K562 (cell line): ENCODE measurements around the gene FGGY. TPM values are rescaled to one million over a fixed set of nuclear protein-coding genes. Genes with fewer than 3 reads are reported as not detected.

Experiments
- ARHGAP35 ChIP-seq: fragments of 450-650 bp; IDR thresholded peaks from 2 replicates; pipeline ENCODE4 v1.6.1; 2018; ENCODE audit not compliant: partially characterized antibody
- CREBBP ChIP-seq: IDR thresholded peaks from one replicate; pipeline ENCODE4 v1.6.1; 2012; ENCODE audit warnings: low read depth, mild to moderate bottlenecking, control low read depth, inconsistent platforms, low read length
- CTBP1 ChIP-seq: fragments of 450-650 bp; IDR thresholded peaks from 2 replicates; pipeline ENCODE4 v1.6.1; 2016; ENCODE audit warnings: borderline replicate concordance
- FOXJ2 ChIP-seq: fragments of 200-800 bp; sonication (Bioruptor generic); IDR thresholded peaks from 2 replicates; pipeline ENCODE4 v1.6.1; 2016; ENCODE audit warnings: missing genetic modification characterization, missing compliant biosample characterization
- MAFF ChIP-seq: IDR thresholded peaks from 2 replicates; pipeline ENCODE4 v1.6.1; 2012; ENCODE audit warnings: low read length, improper control_type of control experiment
- NCOR1 ChIP-seq: fragments of 450-650 bp; IDR thresholded peaks from 2 replicates; pipeline ENCODE4 v1.6.1; 2016; ENCODE audit warnings: mild to moderate bottlenecking, moderate library complexity
- PHF20 ChIP-seq: fragments of 450-650 bp; IDR thresholded peaks from 2 replicates; pipeline ENCODE4 v1.6.1; 2018; ENCODE audit not compliant: partially characterized antibody
- SMARCE1 ChIP-seq: fragments of 450-650 bp; IDR thresholded peaks from 2 replicates; pipeline ENCODE4 v1.7.1; 2016; ENCODE audit warnings: mild to moderate bottlenecking
- SMC3 ChIP-seq: conservative IDR thresholded peaks from 2 replicates; pipeline ENCODE4 v1.6.1; 2011; ENCODE audit warnings: low read depth, low read length, improper control_type of control experiment; ENCODE audit not compliant: insufficient read depth
- SP1 ChIP-seq: sonication (generic); formaldehyde crosslinking; IDR thresholded peaks from 2 replicates; pipeline ENCODE4 v1.8.1; 2022; ENCODE audit warnings: mild to moderate bottlenecking, missing genetic modification reagents
- TAF9B ChIP-seq: fragments of 450-650 bp; IDR thresholded peaks from 2 replicates; pipeline ENCODE4 v1.6.1; 2018; ENCODE audit warnings: mild to moderate bottlenecking; ENCODE audit not compliant: partially characterized antibody
- ZC3H11A ChIP-seq: IDR thresholded peaks from 2 replicates; pipeline ENCODE4 v1.6.1; 2012; ENCODE audit warnings: low read depth, low read length, improper control_type of control experiment
- ZHX1 ChIP-seq: fragments of 150-350 bp; conservative IDR thresholded peaks from 2 replicates; pipeline ENCODE4 v1.6.1; 2014; ENCODE audit warnings: low read length
- ZNF124 ChIP-seq: sonication (generic); formaldehyde crosslinking; IDR thresholded peaks from 2 replicates; pipeline ENCODE4 v1.8.1; 2022; ENCODE audit warnings: missing genetic modification reagents
- polyA plus RNA-seq, 8 experiments: library from polyadenylated mRNA; depleted of rRNA in 4 of 8; stranded (reverse) in 5 of 8; unstranded in 3 of 8; fragments of >200 nt; fragmentation: Nextera tagmentation in 2 of 8; fragmentation: Illumina TruSeq in 1 of 8; extraction: Ambion mirVana in 2 of 8; extraction: Trizol in 1 of 8; gene quantifications; 2 replicates each; pipeline versions ENCODE4 v1.2.1 to v1.2.3, GENCODE V29; 2011 to 2014; ENCODE audit warnings: inconsistent platforms in 1 of 8, missing spikeins in 1 of 8
- total RNA-seq, 7 experiments: library from RNA; depleted of rRNA in 6 of 7; stranded (reverse); fragments of >200 nt in 6 of 7; fragmentation: Illumina TruSeq in 2 of 7; extraction: Trizol in 2 of 7; gene quantifications; 2 replicates each; pipeline versions ENCODE4 v1.2.1 to v1.2.3, GENCODE V29; 2011 to 2021; ENCODE audit warnings: low replicate concordance in 1 of 7
- TF ChIP-seq, protein P1 (sequence below), 2 experiments: fragments of 450-650 bp; formaldehyde crosslinking in 1 of 2; IDR thresholded peaks; 2 replicates each; pipeline versions ENCODE4 v1.4.0 to v1.6.1; 2014 to 2020; ENCODE audit warnings: mild to moderate bottlenecking in 2 of 2, borderline replicate concordance in 1 of 2, low read depth in 1 of 2
- TF ChIP-seq, protein P2 (sequence below): fragments of 450-650 bp; IDR thresholded peaks from 2 replicates; pipeline ENCODE4 v1.6.1; 2018; ENCODE audit not compliant: partially characterized antibody

FGGY gene
- total and polyA plus RNA-seq, 9 of the 15 experiments (the other 6 are each of a cell fraction or from before 2014, with no cell fraction given), result 9.7 to 19.2 (median 12.6) TPM

DNA sequence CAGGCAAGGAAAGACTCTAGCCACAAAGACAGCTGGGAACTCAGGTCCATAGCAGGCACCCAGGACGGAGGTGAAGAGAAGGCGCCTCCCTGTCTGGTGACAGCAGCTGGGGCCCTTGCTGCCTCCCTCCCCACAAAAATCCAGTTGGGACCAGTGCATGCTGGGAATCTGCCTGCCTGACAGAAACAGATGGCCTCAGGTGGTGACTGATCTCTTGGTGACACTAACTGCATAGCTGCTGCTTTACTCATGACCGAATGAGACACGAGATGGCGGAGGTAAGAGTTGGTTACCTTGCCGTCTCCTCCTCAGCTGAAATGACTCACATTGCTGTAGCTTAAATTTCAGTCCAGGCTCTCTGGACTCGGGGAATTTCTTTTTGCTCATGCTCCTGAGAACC lies 130.3 kb downstream of the FGGY start (continued):
- TF ChIP-seq NCOR1 (no peak), SP1 (CRISPR knock-in tag) (no peak), CREBBP (no peak), CTBP1 (peak; percentile 80), ZC3H11A (no peak), FOXJ2 (tag) (no peak), ZHX1 (no peak), PHF20 (no peak), ARHGAP35 (no peak), MAFF (no peak), SMARCE1 (no peak), SMC3 (no peak), ZNF124 (CRISPR knock-in tag) (no peak), TAF9B (no peak)
- TF ChIP-seq, protein P1, sequence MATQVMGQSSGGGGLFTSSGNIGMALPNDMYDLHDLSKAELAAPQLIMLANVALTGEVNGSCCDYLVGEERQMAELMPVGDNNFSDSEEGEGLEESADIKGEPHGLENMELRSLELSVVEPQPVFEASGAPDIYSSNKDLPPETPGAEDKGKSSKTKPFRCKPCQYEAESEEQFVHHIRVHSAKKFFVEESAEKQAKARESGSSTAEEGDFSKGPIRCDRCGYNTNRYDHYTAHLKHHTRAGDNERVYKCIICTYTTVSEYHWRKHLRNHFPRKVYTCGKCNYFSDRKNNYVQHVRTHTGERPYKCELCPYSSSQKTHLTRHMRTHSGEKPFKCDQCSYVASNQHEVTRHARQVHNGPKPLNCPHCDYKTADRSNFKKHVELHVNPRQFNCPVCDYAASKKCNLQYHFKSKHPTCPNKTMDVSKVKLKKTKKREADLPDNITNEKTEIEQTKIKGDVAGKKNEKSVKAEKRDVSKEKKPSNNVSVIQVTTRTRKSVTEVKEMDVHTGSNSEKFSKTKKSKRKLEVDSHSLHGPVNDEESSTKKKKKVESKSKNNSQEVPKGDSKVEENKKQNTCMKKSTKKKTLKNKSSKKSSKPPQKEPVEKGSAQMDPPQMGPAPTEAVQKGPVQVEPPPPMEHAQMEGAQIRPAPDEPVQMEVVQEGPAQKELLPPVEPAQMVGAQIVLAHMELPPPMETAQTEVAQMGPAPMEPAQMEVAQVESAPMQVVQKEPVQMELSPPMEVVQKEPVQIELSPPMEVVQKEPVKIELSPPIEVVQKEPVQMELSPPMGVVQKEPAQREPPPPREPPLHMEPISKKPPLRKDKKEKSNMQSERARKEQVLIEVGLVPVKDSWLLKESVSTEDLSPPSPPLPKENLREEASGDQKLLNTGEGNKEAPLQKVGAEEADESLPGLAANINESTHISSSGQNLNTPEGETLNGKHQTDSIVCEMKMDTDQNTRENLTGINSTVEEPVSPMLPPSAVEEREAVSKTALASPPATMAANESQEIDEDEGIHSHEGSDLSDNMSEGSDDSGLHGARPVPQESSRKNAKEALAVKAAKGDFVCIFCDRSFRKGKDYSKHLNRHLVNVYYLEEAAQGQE (IDR thresholded peaks at IDR 0.05; ENCODE audit: borderline replicate concordance), result peak; percentile 93
- TF ChIP-seq, protein P1 (CRISPR knock-in tag; IDR thresholded peaks at IDR 0.05; ENCODE audit: low read depth), result no peak
- TF ChIP-seq, protein P2, sequence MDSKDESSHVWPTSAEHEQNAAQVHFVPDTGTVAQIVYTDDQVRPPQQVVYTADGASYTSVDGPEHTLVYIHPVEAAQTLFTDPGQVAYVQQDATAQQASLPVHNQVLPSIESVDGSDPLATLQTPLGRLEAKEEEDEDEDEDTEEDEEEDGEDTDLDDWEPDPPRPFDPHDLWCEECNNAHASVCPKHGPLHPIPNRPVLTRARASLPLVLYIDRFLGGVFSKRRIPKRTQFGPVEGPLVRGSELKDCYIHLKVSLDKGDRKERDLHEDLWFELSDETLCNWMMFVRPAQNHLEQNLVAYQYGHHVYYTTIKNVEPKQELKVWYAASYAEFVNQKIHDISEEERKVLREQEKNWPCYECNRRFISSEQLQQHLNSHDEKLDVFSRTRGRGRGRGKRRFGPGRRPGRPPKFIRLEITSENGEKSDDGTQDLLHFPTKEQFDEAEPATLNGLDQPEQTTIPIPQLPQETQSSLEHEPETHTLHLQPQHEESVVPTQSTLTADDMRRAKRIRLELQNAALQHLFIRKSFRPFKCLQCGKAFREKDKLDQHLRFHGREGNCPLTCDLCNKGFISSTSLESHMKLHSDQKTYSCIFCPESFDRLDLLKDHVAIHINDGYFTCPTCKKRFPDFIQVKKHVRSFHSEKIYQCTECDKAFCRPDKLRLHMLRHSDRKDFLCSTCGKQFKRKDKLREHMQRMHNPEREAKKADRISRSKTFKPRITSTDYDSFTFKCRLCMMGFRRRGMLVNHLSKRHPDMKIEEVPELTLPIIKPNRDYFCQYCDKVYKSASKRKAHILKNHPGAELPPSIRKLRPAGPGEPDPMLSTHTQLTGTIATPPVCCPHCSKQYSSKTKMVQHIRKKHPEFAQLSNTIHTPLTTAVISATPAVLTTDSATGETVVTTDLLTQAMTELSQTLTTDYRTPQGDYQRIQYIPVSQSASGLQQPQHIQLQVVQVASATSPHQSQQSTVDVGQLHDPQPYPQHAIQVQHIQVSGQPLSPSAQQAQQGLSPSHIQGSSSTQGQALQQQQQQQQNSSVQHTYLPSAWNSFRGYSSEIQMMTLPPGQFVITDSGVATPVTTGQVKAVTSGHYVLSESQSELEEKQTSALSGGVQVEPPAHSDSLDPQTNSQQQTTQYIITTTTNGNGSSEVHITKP, result no peak
